Choroid plexus epithelial cell (primary cell): ENCODE results near the gene SCCPDH.

Experiments
- DNase-seq: peaks from one replicate; pipeline ENCODE4 v3.0.0-alpha.2; 2010; ENCODE audit warnings: low read depth
- H3K4me3 ChIP-seq: 2 replicates; pipeline ENCODE4 v1.5.1; 2011; ENCODE audit warnings: low read depth, mild to moderate bottlenecking, control low read depth, low read length, moderate library complexity
- TF ChIP-seq, protein P1 (sequence below): conservative IDR thresholded peaks from 2 replicates; pipeline ENCODE4 v1.5.1; 2011; ENCODE audit warnings: low read depth, mild to moderate bottlenecking, control low read depth, inconsistent platforms, low read length, moderate library complexity

SCCPDH gene

GRCh38 chr1:246797157-246797556 is 72.9 kb downstream of the SCCPDH start:
- TF ChIP-seq, protein P1, sequence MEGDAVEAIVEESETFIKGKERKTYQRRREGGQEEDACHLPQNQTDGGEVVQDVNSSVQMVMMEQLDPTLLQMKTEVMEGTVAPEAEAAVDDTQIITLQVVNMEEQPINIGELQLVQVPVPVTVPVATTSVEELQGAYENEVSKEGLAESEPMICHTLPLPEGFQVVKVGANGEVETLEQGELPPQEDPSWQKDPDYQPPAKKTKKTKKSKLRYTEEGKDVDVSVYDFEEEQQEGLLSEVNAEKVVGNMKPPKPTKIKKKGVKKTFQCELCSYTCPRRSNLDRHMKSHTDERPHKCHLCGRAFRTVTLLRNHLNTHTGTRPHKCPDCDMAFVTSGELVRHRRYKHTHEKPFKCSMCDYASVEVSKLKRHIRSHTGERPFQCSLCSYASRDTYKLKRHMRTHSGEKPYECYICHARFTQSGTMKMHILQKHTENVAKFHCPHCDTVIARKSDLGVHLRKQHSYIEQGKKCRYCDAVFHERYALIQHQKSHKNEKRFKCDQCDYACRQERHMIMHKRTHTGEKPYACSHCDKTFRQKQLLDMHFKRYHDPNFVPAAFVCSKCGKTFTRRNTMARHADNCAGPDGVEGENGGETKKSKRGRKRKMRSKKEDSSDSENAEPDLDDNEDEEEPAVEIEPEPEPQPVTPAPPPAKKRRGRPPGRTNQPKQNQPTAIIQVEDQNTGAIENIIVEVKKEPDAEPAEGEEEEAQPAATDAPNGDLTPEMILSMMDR, result no peak
- H3K4me3 ChIP-seq, result no peak overlapping the region
- DNase-seq, result no peak

- TF ChIP-seq, protein P1, result no peak
- no peak overlapping the region for H3K4me3 ChIP-seq
- DNase-seq, result no peak
These were observed 73.4 kb downstream of the SCCPDH start for GRCh38 chr1:246797597-246797996.

GRCh38 chr1:246798107-246798506 is 73.9 kb downstream of the SCCPDH start:
- H3K4me3 ChIP-seq, result no peak overlapping the region
- DNase-seq, result no peak
- TF ChIP-seq, protein P1, result no peak

DNA sequence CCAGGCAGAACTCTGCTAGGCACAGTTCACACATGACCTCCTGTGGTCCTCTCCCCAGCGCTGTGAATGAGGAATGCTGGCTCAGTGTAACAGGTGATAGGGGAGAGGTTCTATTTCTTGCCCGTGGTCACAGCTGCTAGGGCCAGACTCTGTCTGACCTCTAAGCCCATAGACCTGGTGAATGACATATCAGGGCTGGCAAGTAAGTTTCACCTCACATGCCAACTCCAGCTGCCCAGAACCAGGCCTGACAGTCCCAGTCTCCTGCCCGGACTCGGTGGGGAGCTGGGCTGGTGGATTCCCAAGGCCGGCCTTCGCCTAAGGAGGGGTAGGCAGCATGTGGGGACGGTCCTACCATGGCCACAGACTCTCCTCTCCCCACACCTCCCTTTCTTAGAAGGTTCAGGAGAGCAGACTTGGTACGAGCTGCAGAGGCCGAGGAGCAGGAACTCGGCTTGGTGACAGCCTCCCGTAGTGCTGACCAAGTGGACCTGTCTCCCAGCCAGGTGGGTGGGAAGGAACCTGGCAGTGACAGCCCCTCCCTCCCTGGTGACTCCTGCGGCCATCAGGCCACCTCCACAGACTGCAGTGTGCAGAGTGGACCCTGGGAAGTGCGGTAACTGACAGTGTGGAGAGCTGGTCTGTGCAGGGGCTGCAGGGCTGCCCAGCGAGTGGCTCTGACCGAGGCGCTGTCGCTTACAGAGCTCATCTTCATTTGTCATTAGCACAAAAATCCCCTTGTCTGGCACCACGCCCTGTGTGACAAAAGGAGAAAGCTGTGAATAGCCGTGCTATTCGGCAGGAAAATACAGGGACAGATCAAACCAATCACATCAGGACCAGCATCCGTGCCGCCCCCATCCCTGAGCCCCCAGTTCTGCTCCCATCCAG is 74.6 kb downstream of the SCCPDH start:
- DNase-seq, result no peak
- TF ChIP-seq, protein P1, result no peak

GRCh38 chr1:246800356-246800755 is 76.1 kb downstream of the SCCPDH start:
- DNase-seq, result no peak
- TF ChIP-seq, protein P1, result no peak

More for the DNA sequence above, 74.6 kb downstream of the SCCPDH start:
- H3K4me3 ChIP-seq, result no peak overlapping the region

DNA sequence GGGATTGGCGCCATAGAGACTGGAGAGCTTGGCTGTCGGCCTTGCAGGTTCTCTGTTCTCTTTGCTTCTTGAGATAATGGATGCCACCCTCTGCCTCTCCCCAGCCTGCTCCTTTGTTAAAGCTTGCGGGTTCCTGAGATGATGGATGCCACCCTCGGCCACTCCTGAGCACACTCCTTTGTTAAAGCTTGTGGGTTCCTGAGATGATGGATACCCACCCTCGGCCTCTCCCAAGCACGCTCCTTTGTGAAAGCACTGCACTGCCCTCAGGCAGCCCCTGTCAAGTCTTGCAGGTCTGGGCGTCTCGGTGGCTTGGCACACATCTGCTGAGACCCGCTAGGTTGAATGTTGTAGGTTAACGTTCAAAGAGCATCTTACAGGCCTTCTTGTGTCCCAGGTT is 76.5 kb downstream of the SCCPDH start:
- TF ChIP-seq, protein P1, result no peak
- H3K4me3 ChIP-seq, result no peak overlapping the region
- no peak for DNase-seq

More at GRCh38 chr1:246800356-246800755, 76.1 kb downstream of the SCCPDH start:
- H3K4me3 ChIP-seq, result no peak overlapping the region
